NCI-H128 (cell line): Measurements from ENCODE around the gene THSD4.
"Not testable (repeated sequence)": the region's sequence is repeated elsewhere in the genome, so short reads cannot be mapped to it uniquely, and the experiment has no call there.

Experiments used
- DNase-seq: peaks from one replicate; lab custom pipeline; 2025; ENCODE audit not compliant: unreplicated experiment; lab: John Stamatoyannopoulos, UW

THSD4 gene

GRCh38 chr15:71252044-71252739, 136.9 kb downstream of the THSD4 start:
- no peak for DNase-seq

- DNase-seq: no peak
Observed at GRCh38 chr15:71252740-71253047, 137.4 kb downstream of the THSD4 start.

- no peak for DNase-seq
Observed at GRCh38 chr15:71254491-71254890, 139.2 kb downstream of the THSD4 start.

- no peak for DNase-seq
Observed at GRCh38 chr15:71256934-71257664, 141.8 kb downstream of the THSD4 start.

- no peak for DNase-seq
Observed at GRCh38 chr15:71259866-71260265, 144.6 kb downstream of the THSD4 start.

GRCh38 chr15:71261418-71261817, 146.1 kb downstream of the THSD4 start:
- DNase-seq: no peak

GRCh38 chr15:71261909-71262308, 146.6 kb downstream of the THSD4 start:
- DNase-seq: no peak

GRCh38 chr15:71262599-71262998, 147.3 kb downstream of the THSD4 start:
- no peak for DNase-seq

- not testable (repeated sequence) for DNase-seq
Observed at GRCh38 chr15:71265606-71266005, 150.3 kb downstream of the THSD4 start.

- DNase-seq: no peak
Observed at GRCh38 chr15:71271327-71271726, 156.1 kb downstream of the THSD4 start.

GRCh38 chr15:71272932-71273331, 157.7 kb downstream of the THSD4 start:
- DNase-seq: no peak

- DNase-seq: no peak
Observed at GRCh38 chr15:71273731-71274447, 158.6 kb downstream of the THSD4 start.

- DNase-seq: no peak
Observed at GRCh38 chr15:71274448-71274798, 159.2 kb downstream of the THSD4 start.

GRCh38 chr15:71275098-71275497, 159.8 kb downstream of the THSD4 start:
- no peak for DNase-seq

- no peak for DNase-seq
Observed at GRCh38 chr15:71275566-71276335, 160.5 kb downstream of the THSD4 start.

GRCh38 chr15:71276336-71276665, 161.0 kb downstream of the THSD4 start:
- no peak for DNase-seq

- DNase-seq: peak; percentile 57
Observed at GRCh38 chr15:71278989-71279756, 163.9 kb downstream of the THSD4 start.

GRCh38 chr15:71279757-71280141, 164.5 kb downstream of the THSD4 start:
- DNase-seq: no peak

- no peak for DNase-seq
Observed at GRCh38 chr15:71280206-71280605, 164.9 kb downstream of the THSD4 start.

- DNase-seq: no peak
Observed at GRCh38 chr15:71281256-71281655, 166.0 kb downstream of the THSD4 start.

- no peak for DNase-seq
Observed at GRCh38 chr15:71282076-71282475, 166.8 kb downstream of the THSD4 start.
